NCI-H146 (cell line): ENCODE measurements around the gene TEK.

Experiments
- DNase-seq: peaks from one replicate; lab custom pipeline; 2025; lab: John Stamatoyannopoulos, UW

TEK gene

DNA sequence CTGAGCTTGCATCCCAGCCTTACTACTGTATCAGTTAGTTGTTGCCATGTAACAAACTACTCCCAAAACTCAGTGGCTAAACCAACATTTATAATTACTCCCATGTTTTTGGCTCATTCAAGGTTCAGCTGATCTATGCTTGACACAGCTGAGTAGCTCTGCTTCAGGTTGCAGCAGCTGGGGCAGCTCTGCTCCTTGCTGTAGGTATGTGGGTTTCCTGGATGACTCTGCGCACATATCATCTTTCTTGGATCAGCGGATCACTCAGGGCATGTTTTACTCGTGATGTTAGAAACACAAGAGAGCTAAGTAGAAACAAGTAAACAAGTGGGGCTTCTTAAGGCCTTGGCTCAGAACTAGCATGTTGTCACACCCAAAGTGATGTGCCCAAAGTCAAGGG, 15.1 kb downstream of the TEK start:
- no peak for DNase-seq

DNA sequence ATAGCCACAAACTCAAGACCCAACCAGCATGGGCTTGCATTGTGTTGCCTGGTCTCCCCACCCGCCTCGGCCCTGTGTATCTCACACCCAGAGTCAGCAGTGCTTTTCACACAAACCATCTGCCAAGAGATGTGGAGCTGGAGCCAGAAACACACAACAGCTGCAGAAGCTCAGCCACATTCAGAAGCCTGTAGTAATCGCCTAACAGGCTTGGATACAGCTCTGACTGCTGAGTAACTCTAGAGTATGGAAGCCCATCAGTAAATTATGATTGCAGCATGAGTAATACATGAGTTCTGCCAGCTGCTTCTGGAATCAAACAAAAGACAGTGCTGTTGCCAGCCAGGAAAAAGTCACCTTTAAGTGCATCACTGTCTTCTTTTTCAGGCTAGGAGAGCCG, 16.0 kb downstream of the TEK start:
- peak; percentile 3 for DNase-seq

DNA sequence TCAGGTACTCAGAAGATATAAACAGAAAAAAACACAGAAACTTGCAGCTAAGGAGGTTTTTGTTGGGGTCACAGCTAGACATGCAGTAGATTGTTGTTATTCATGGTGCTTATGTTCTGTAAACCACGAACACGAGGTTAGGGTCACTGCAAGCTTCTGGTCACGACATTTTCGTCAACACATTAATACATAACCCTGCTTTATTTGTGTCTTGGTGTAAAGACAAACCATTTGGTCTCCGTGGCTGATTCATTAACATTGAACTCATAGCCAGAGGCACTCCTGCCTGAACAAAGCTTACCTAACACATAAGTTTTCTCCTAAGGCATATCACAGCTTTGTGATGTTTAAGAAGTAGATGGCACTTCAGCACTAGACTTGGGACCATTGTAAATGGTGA, 16.9 kb downstream of the TEK start:
- no peak for DNase-seq

DNA sequence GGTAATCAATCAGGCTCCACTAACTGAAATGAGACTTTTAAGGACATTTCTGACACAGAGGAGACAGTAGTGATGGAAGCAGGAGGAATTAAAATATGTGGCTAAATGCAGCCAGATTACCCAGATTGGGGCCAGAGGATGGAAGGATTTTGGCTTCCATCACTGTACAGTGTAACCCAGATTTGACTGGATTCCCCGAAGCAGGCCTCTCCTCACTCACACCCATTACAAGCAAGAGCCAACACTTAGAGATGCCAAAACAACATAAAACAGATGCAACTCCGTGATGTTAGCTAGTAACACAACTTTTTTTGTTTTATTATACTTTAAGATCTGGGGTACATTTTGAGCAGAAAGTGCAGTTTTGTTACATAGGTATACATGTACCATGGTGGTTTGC, 17.6 kb downstream of the TEK start:
- DNase-seq = no peak

DNA sequence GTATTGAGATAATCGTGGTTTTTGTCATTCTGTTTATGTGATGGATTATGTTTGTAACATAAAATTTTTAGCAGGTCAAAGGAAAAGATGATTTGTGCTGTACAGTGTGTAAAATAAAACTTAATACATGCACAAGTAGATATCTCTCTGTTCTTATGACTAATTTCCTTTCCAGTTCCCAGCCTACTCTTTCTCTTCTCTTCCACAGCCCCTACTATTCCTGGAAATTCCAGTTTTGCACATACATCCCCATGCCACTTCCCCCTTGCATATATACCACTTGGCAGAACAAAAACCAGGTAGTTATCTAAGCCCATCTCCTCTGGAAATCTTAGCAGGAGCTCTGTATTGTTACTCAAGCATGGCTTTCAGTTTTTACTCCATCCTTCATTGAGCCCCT, 20.2 kb downstream of the TEK start:
- DNase-seq = no peak

DNA sequence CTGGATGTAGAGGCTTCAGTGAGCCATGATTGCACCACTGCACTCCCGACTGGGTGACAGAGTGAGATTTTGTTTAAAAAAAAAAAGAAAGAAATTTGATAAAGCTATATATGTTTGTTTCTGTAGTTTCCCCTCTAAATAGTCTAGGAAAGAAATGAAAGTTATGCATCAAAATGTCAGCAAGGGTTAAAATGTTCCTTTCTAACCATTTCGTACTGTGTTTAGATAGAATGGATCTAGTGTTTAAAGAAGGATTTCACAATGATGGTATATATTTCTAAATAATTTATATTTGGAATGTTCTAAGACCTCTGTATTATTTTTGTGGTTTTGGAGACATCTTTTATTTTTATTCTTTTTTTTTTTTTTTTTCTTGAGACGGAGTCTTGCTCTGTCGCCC, 22.7 kb downstream of the TEK start:
- DNase-seq = no peak

DNA sequence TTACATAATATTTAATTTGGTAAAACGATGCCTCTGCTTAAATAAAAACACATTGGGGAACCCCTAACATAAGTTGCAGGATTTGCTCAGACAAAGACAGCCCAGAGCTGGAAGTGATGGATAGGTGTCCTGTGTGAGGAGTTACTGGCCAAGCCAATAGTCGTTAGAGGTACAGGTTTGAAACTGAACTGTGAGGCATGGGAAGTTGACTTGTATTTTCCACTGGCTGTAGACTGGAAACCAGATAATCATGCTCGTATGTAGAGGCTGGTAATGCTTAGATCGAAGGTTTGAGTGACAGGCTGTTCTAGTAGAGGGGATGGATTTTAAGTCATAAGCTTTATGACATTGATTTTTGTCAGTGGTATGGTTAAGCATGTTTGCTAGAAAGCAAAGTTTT, 24.8 kb downstream of the TEK start:
- no peak for DNase-seq

DNA sequence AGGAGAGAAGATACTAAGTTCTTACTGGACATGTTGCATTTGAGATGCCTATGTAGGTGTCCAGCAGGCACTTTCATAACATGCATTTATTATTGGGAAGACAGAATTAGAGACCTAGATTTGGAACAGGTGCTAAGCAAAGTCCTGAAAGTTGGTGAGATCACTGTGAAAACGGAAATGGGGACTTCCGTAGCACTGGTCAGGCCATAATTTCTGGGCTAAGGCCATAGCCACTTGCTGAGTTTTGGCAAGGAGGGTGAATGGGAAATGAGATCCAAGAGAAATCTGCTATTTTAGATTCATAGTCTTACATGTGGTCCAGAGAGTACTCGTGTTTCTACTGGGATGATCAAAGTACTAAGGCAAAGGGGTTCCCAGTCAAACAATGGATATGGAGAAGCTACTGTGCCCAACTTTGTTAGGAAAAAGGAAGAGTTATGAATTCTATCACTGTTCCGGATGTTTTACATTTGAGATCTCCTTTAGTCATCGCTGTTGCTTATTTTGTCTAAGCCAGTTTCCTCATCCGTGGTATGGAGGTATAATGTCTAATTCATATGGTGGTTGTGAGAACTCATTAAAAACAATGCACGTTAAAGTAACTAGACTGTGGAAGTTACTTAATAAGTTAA, 33.4 kb downstream of the TEK start:
- DNase-seq = no peak

DNA sequence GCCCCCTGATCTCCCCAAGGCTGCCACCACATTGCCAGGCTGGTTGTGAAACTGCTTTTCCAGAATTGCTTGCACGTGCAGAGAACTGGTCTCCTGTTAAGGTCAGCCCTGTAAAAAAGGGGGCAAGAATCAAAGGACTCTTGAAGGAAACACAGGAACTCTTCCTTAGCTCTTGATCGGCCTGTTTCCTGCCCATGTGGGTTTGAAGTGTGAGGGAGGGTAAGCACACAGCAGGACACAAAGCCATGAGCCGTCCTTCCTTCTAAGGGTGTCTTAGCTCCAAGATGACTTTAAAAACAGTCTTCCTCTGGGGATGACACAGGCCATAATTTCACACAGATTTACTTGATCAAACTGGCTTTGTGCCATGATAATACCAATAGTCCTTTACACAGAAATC, 36.1 kb downstream of the TEK start:
- DNase-seq = no peak

DNA sequence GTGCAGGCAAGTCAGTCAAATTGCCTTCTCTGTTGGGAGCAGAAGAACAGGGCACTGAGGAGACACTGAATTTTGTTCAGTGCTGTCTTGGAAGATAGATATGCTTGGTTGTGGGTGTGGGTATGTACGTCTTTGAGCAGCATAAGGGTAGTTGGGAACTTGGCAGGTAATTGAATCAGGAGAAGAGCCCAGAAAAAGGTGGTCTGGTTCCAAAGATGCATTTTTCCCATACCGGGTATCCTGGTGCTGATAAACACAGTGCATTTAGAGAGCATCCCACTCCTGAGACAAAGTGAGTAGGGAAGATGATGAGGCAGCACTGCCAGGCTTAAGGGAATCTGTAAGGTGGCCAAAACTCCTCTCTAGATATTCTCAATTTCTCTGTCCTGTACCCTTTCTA, 40.6 kb downstream of the TEK start:
- DNase-seq = no peak

DNA sequence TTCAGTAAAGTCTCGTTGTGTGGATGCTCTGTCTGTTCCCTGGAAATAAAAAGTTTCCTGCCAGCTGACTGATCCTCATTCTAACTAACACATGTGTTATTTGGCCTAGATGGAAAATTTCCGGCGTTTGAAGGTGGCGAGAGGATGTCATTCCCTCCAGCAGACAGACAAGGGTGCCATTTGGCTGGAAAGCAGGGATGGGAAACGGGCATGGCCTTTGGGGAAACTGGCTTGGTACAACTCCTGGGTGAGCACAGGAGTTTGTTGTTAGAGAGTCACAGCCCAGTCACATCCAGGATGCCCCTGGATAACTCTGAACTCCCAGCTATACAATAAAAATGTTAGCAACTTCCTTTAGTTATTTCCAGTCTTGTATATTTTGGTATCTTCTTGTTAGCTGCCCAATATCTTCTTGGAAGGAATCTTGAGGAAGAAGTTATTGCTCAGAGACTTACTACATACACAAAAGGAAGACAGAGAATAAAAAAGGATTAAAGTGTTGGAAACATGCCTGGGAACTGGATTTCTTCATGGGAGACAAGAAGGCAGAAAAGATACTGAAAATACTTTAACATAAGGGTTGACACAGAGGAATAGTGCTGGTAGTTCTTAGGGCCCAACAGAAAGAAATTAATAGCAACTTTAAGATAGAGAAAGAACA, 41.9 kb downstream of the TEK start:
- DNase-seq = no peak

DNA sequence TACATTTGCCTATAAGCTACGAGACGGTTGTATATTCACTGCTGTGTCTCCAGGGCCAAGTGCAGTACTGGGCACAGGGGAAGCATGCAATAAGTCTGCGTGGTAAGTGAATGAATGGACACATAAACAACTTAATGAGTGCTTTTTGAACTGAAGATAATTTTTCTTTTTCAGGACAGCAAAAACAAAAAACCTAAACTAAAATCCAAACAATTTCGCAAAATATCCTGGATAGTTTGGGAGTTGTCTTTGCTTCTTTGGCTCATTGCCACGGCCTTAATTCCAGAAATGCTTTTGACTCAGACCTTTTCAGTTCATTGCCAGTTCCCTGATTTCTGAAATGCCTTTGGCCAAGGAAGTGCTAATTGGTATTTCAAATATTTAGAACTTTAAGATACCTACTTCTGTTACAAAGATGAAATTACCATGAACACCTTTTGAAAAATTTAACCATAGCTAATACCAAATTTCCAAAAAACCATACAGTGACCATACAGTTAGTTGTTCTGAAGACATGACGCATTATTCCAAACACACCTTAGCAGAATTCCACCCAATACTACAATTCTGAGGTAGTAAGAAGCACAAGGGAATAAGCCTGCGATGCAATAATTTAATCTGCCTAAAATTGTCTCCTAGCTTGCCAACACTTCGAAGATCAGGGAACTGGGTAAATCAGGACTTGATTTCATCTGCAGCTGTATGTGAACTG, 42.8 kb downstream of the TEK start:
- DNase-seq = no peak

DNA sequence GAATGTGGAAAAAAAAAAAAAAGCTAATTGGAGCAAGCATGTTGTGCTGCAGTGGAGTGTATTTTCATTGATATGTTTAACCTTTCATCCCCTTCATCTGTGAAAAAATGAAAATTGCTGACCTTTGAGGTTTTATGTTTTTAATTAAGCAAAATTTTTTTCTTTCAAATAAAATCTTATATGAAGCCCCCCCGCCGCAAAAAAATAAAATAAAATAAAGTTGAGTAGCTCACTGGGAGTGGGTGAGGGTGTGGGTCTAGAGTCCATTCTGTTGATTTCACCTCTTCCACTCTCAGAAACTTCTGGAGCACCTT, 43.3 kb downstream of the TEK start:
- DNase-seq = no peak

DNA sequence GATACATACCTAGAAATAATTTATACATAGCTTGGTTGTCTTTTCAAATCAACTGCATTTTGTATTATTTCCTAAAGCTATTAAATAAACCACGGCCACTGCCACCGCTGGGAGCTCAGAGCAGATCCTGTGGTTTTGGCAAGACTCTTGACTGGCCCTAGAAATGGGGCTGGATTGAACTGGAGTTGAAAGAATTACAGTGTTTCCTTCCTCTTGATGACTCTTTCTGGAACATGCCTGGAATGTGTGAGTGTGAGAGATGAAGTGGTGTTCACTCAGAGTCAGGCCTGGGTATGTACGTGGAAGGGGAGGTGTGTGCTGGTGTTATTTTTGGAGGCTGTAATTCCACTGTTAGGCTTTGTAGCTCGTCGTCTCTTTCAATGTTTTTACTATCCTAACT, 45.9 kb downstream of the TEK start:
- no peak for DNase-seq

DNA sequence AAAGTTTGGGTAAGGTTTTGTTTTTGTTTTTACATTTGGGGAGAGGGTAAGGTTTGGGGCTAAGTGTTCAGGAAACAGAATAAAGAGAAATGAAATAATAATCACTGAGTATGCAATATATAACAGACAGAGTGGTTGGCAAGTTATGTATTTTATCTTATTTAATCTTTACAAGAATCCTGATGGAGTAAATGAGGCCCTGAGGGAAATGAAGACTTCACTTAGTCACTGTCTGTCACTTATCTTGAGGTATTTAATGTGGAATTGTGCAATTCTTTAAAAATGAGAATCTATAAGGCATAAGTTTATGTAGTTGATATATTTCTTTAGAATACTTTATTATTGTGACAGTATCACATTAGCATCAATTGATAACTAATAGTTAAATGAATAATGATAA, 48.1 kb downstream of the TEK start:
- no peak for DNase-seq

DNA sequence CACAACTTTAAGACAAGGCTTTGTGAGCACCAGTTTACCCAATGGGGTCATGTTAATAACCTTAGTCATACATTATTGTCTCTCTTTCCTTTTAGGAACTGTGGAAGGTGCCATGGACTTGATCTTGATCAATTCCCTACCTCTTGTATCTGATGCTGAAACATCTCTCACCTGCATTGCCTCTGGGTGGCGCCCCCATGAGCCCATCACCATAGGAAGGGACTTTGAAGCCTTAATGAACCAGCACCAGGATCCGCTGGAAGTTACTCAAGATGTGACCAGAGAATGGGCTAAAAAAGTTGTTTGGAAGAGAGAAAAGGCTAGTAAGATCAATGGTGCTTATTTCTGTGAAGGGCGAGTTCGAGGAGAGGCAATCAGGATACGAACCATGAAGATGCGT, 48.7 kb downstream of the TEK start:
- no peak for DNase-seq

DNA sequence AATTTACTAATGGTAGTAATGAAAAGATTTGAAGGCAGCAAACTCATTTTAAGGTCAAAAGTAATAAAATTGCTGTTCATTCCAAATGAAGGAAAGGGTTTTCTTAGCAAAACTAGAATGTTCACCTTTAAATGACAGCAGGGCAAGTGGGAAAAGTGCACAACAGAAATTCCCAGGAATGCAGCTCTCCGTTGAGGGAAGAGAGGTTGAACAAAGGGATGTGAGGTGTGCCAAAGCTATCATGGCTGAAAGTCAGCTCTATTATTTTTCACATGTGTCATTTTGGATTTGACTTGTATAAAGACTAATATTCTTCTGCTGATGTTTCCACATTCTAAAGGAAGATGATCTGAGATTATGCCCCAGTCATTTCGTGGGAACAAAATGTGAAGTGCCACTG, 51.6 kb downstream of the TEK start:
- DNase-seq = no peak

DNA sequence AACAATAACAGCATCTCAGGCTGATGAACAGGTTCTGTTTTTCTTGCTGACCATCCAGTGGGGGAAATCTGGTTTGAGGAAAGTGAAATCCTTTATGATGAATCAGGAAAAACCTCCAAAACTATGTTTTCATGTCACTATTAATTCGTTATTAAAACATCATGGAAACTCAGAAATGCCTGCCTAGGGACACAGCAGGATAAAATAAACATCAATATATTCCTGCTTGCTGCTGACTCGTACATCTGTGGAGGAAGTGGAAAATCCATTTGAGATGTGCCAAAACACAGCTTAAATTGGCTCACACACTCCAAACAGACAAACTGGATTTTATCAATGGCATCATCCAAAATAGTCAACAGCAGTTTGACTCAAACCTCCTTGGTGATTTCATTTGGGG, 53.0 kb downstream of the TEK start:
- no peak for DNase-seq

DNA sequence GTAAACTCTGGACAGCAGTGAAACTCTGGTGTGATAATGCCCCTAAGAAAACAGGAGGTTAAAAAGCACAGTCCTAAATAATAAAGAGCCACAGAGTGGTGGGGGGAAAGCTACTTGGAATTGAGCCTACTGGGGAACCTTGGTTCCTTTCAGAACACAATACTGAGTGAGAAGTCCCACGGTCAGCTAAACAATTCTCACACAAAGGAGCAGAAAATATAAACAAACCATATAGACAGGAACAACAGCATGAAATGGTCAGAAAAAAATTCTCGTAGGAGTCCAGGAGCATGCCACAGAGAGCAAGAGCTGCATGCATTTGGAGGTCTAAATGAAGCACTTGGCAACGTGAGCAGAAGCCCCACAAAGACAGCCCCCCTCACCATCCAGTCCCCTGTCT, 56.0 kb downstream of the TEK start:
- no peak for DNase-seq

DNA sequence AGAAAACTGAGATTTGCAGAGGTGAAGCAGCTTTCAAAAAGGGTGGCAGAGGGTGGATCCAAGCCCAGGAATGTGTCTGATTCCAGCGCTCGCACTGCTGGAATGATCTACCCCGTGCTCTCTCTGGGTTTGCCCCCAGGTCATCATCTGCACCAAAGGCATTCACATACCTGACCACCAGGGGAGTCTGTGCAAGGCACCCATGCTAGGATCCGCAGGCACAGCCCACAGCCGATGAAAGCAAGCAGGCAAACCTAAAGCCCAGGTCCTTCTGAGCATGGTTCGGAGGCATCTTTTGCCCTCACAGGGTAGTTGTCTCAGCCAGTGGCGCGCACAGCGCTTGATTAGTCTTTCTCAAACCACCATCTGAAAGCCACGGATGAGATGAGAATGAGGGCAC, 56.6 kb downstream of the TEK start:
- peak; percentile 20 for DNase-seq

DNA sequence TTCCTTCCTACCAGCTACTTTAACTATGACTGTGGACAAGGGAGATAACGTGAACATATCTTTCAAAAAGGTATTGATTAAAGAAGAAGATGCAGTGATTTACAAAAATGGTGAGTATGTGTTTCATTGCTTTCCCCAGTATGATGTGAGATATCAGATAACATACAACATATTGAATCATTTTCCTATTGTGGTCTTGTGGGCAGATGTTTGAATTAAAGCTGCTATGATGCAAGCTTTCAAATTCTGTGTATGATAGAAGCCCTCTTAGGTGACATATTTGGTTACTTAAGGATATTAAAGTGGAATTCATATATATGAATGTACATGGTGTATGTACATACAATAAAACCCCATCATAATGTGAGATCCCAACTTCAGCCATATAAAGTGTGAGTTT, 59.5 kb downstream of the TEK start:
- no peak for DNase-seq

DNA sequence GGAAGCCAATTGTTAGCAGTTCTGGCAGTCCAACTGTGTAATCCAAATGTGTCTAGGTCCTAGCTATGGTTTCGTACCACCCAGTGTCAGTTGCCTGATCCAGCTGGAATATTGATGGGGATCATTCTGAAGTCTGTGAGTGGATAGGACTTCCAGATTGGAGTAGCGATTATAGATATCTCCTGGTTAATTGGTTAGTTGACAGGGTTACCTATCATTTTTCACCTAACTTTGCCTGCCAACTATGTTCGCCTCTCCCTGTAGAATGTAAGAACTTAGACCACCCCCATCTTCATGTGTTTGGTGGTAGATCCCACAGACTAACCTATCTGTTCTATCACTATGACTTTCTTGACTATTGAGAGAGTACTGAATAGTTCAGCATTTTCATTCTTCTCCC, 59.9 kb downstream of the TEK start:
- DNase-seq = no peak

DNA sequence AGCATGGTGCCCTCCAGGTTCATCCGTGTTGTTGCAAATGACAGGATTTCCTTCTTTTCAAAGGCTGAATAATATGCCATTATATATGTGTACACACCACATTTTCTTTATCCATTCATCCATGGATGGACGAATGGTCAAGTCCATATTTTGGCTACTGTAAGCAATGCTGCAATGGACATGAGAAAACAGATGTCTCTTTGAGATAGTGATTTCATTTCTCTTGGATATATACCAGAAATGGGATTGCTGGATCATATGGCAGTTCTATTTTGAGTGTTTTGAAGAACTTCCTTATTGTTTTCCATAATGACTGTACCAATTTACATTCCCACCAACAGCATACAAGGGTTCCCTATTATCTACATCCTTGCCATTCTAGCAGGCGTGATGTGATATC, 67.9 kb downstream of the TEK start:
- DNase-seq = no peak
